ENCODE measurements around the gene TAPBPL. TPM values are rescaled to one million over a fixed set of nuclear protein-coding genes. Genes with fewer than 3 reads are reported as not detected.

The TAPBPL gene
- total and polyA plus RNA-seq, 2 of the 13 experiments (the other 11 are each of a cell fraction or from before 2014, with no cell fraction given), result 10.0 to 14.5 TPM

DNA sequence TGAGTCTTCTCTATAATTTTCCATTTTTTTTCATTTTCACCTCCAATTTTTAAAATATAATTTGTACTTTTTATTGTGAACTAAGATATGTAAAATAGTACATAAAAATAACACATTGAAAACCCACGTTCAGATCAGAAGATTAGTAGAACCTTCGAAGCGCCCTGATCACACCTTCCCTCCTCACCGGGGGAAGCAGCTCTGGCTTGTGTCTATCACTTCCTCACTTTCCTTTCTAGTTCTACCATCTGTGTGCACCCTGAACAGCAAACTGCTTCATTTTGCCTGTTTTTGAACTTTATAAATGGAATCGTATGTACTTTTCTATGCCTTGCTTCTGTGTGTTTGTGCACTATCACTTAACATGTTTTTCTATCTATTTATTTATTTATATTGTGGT, 18.9 kb upstream of the TAPBPL start:
- Histone ChIP-seq H2AFZ (ENCODE audit: low read length) (no peak overlapping the region), H3K27ac (ENCODE audit: extremely low read length, insufficient read depth, low read length) (no peak overlapping the region), H4K20me1 (ENCODE audit: insufficient read depth, low read length) (no peaks in the 10 kb centered on the region), H3K27me3 (ENCODE audit: control insufficient read depth in 1 of 2, insufficient read depth in 2 of 2, low read length in 2 of 2) (no peaks in the 10 kb centered on the region; a peak in 2 of 5 replicates), H3K9ac (ENCODE audit: insufficient read depth, low read depth, low read length) (no peak overlapping the region), H3K4me2 (ENCODE audit: low read depth, low read length) (no peak overlapping the region), H3K4me1 (ENCODE audit: insufficient read depth, low read length) (peaks cover 27% of the 10 kb centered on the region), H3K4me3 (replicated peaks in 1 of 3; ENCODE audit: insufficient read depth in 1 of 3, low read depth in 2 of 3, low read length in 3 of 3) (no peak overlapping the region), H3K9me3 (ENCODE audit: low read length) (no peaks in the 10 kb centered on the region), H3K36me3 (replicated peaks in 1 of 2; ENCODE audit: control insufficient read depth in 1 of 2, insufficient read depth in 2 of 2, low read length in 2 of 2) (no peaks in the 10 kb centered on the region), H3K79me2 (ENCODE audit: insufficient read depth, low read length) (no peaks in the 10 kb centered on the region)
- no peak for DNase-seq (ENCODE audit: low spot score)
- no peak for ATAC-seq
- in situ Hi-C loops (cut with HindIII; ENCODE audit: extremely low pct_ligation_motif_present, low pct_unique_long_range_greater_than_20kb), result no loop called here
- ChIA-PET CTCF (ENCODE audit: low intra/inter-chr PET ratio, low total read pairs) (no interaction called here), POLR2A (interaction anchor here (1.5 kb wide), 1 partner anchor 18 kb away, joined by 3 read pairs; the partner anchor contains the start of gene TAPBPL)
- intact Hi-C loops (cut with micrococcal nuclease; ENCODE audit: unreplicated experiment), result no loop called here
- BruUV-seq (replicated peaks), result no TSS peak
- TF ChIP-seq, protein P1, sequence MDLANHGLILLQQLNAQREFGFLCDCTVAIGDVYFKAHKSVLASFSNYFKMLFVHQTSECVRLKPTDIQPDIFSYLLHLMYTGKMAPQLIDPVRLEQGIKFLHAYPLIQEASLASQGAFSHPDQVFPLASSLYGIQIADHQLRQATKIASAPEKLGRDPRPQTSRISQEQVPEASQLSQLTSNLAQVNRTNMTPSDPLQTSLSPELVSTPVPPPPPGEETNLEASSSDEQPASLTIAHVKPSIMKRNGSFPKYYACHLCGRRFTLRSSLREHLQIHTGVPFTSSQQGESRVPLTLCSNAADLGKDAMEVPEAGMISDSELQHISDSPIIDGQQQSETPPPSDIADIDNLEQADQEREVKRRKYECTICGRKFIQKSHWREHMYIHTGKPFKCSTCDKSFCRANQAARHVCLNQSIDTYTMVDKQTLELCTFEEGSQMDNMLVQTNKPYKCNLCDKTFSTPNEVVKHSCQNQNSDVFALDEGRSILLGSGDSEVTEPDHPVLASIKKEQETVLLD (CRISPR knock-in tag; IDR thresholded peaks at IDR 0.05; ENCODE audit: low read depth), result no peak
- TF ChIP-seq ZKSCAN1 (IDR thresholded peaks at IDR 0.05; ENCODE audit: low read length), result no peak
- no peak for TF ChIP-seq ZNF605 (CRISPR knock-in tag; IDR thresholded peaks at IDR 0.05)
- TF ChIP-seq, protein P2, sequence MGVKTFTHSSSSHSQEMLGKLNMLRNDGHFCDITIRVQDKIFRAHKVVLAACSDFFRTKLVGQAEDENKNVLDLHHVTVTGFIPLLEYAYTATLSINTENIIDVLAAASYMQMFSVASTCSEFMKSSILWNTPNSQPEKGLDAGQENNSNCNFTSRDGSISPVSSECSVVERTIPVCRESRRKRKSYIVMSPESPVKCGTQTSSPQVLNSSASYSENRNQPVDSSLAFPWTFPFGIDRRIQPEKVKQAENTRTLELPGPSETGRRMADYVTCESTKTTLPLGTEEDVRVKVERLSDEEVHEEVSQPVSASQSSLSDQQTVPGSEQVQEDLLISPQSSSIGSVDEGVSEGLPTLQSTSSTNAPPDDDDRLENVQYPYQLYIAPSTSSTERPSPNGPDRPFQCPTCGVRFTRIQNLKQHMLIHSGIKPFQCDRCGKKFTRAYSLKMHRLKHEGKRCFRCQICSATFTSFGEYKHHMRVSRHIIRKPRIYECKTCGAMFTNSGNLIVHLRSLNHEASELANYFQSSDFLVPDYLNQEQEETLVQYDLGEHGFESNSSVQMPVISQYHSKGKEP (CRISPR knock-in tag; IDR thresholded peaks at IDR 0.05), result no peak
- TF ChIP-seq ZNF124 (CRISPR knock-in tag; IDR thresholded peaks at IDR 0.05), result no peak
- no peak for TF ChIP-seq ZNF768 (CRISPR knock-in tag; IDR thresholded peaks at IDR 0.05)
- no peak for TF ChIP-seq PAF1 (CRISPR knock-in tag; IDR thresholded peaks at IDR 0.05)
- no peak for TF ChIP-seq TBX2 (CRISPR knock-in tag; IDR thresholded peaks at IDR 0.05; ENCODE audit: borderline replicate concordance)
- 64% methylated on average over 5 of the region's 5 CpGs for WGBS (ENCODE audit: low lambda C conversion rate)
- FAIRE-seq, result no peak

Measured in HepG2 (cell line).